Epithelial cell of prostate (primary cell): ENCODE results near the gene SERPINI1.
"Not testable (repeated sequence)": the region's sequence is repeated elsewhere in the genome, so short reads cannot be mapped to it uniquely, and the experiment has no call there.

Experiments
- DNase-seq: peaks from one replicate; pipeline ENCODE4 v3.0.0-alpha.2; 2011; ENCODE audit warnings: low read depth, low spot score
- H3K27ac ChIP-seq: fragments of 450-650 bp; 2 replicates; pipeline ENCODE4 v1.5.1; 2017; ENCODE audit warnings: mild to moderate bottlenecking

SERPINI1 gene

DNA sequence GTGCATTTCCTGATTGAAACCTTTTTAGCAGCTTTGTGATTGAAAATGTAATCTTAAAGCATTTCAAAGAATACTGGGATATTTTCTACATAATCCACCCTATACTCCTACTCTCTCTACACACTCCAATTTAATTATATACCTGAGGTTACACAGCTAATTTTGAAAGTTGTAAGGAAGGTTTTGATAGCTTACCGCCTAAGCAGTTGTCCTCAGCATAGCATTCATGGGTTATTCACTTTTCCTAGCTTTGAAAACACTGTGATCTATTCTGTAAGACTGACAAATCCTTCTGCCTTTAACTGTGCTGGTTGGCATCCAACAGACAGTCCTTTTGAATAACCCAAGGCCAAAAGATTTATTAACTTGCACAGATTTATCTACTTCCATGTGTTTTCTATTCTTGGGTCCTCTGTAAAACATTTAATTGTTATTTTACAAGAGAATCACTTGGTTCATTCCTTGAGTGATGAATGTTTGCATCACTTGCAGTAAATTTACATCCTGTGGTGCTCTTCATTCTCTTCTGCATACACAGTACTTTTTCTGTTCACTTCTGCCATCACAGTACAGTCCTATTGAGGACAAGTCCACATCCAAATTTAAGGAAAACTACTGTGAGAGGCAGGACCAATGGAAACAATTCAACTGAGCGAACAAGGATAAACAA, 44.8 kb downstream of the SERPINI1 start:
- no peak overlapping the region for H3K27ac ChIP-seq
- no peak for DNase-seq

DNA sequence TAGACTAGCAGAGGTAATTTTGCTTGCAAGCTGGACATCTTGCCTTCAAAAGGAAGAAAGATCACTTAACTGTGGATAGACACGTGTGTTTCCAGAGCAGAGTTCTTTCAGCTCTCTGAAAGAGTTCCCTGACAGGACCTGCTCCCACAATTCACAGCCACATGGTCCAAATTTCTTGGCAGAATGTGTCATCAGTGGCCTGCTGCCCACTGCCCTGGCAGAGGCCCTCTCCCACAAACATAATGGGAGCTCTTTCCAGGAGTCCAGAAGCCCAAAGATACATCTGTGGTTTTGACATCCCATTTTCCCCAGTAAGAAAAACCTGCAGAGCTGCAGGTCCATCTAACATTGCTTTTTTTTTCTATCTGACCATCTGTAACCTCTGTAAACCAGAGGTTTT, 48.3 kb downstream of the SERPINI1 start:
- H3K27ac ChIP-seq, result no peak overlapping the region
- no peak for DNase-seq

DNA sequence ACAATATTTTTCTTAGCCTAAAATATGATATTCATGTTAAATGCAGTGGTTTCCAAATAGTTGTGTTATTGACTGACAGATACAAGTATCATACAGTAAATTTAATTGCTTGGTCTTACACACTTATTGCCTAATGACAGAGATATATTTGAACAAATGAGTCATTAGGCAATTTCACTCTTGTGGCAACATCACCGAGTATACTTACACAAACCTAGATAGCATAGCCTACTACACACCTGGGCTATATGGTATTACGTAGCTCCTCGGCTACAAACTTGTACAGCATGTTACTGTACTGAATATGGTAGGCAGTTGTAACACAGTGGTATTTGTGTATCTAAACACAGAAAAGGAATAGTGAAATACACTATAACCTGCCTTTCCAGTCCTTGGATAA, 50.3 kb downstream of the SERPINI1 start:
- H3K27ac ChIP-seq, result no peak overlapping the region
- DNase-seq, result no peak

DNA sequence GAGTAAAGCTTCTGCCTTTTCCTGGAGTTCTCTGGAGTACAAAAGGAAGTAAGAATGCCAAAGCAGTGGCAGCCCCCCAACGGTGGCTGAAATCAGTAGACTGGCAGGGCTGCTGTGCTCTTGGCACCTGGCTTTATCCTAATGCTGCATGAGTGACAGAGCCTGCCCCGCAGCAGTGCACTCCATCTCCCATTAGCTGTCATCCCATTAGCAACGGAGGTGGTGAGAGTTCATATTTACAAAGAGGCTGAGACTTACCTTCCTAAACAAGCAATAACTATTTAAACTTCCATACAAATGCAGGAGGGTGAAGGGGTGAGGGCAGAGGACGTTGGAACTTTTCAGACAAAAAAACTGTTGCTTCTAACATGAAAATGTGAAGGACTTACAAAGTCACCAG, 51.9 kb downstream of the SERPINI1 start:
- H3K27ac ChIP-seq, result no peak overlapping the region
- no peak for DNase-seq

DNA sequence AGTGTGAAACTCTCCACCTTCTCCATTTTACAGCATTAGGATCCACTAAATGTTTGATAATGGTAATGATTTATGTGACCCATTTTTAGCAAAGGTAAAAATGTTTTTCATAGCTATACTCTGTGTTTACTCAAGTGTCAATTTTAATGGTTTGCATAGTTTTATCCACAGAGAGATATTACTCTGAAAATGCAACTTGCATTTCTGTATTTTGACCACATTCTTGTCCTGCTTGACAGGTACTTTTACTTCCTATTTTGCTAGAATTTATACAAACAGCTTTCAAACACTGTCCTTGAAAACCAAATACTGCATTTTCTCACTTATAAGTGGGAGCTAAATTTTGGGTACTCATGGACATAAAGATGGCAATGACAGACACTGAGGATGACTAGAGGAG, 62.9 kb downstream of the SERPINI1 start:
- H3K27ac ChIP-seq, result no peak overlapping the region
- DNase-seq, result no peak

DNA sequence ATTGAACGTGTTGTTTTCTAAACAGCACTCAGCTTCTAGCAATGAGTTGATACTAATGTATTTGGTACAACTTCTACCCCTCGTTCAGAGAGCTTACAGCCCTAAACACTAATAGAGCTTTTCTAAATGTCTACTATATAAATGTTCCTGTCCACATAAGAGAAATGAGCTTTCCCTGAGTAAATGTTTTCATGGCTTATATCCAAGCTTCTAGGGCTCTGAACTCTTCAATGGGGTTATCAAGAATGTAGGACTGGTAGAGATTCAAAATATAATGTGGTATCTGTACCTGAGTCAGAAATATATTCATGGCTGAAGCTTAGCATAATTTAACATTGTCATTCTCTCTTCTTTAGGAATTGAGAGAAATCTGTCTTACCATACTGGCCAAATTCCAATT, 73.4 kb downstream of the SERPINI1 start:
- DNase-seq, result no peak
- no peak overlapping the region for H3K27ac ChIP-seq

DNA sequence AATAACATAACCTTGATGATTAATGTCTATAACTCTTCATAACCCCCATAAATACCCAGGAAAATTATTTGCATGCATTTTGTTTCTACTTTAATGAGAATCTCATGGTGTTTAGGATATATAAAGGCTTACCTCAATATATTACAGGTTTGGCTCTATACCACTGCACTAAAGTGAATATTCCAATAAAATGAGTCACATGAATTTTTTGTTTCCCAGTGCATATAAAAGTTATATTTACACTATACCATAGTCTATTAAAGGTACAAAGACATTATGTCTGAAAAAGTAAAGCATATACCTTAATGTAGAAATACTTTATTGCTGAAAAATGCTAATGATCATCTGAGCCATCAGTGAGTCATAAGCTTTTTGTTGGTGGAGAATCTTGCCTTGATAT, 74.7 kb downstream of the SERPINI1 start:
- DNase-seq, result no peak
- H3K27ac ChIP-seq, result no peak overlapping the region

DNA sequence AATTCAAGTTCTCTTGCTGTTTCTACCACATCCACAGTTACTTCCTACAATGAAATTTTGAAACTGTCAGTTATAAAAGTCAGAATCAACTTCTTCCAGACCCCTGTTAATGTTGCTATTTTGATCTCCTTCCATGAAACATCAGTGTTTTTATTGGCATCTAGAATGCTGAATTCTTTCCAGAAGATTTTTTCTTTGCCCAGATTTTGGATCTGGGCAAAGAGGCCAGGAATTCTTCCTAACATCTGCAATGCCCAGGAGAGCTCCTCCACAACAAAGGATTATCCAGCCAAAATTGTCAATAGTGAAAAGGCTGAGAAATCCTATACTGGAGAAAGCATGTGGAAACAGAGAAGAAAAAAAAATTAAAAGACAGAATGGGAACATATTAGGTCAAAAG, 75.5 kb downstream of the SERPINI1 start:
- no peak for DNase-seq
- H3K27ac ChIP-seq, result no peak overlapping the region

DNA sequence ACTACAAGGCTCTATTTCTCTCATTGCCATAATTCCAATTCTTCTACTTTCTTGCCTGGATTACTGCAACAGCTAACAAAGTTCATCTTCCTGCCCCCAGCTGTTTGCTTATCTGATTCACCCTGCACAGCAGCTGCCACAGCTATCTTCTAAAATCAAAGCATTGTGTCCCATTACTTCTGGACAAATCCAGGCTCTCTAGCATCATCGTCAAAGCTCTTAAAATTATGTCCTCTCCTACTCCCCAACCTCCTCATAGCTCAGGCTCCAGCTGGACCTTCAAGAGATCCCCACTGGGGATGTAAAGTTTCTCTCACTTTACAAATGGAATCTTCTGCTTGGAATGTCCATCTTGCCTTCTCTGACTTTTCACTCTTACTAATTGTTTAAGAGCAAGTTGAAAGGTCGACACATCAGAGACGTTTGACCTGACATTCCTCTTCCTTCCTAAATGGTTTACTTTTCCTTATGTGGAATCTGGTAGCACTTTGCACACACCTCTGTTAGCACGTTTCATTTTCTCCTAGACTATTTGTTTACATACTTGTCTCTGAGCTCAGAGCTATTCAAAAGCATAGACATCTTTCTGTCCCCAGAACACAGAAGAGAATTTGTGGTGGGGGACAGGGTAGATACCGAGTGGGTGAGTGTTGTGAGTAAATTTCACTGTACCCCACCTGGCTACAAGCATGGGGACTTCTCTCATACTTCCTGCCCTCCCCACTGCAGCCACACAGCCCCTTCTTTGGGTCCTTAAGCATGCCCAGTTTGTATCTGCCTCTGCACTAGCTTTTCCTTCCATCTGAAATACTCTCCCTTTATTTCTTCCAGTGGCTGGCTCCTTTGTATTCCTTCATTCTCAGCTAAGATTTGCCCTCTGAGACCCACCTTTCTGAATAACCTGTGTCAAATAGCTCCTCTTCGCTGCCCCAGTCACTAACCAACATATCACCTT, 77.9 kb downstream of the SERPINI1 start:
- no peak overlapping the region for H3K27ac ChIP-seq
- DNase-seq, result no peak

DNA sequence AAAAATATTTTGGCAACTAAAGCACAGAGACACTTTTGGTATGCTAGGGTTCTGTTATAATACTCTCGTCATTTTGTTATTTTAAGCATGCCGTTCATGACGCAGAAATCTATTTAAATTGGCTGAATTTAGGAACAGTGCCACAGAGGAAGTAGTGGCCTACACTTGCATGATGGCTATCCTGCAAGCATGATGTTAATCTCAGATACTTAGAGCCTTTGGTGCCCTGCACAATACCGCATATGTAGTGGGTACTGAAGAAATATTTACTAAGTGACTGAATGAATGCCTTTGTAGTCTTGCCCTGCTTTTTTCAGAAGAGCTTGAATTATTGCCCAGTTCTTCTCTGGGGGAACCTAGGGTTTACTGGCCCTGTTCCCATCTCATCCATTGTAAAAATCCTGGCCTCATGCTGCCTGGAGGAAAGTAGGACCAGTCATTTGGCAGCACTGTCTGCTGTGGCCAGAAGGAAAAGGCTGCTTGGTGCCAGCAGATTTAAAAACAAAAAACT, 79.0 kb downstream of the SERPINI1 start:
- no peak for DNase-seq

DNA sequence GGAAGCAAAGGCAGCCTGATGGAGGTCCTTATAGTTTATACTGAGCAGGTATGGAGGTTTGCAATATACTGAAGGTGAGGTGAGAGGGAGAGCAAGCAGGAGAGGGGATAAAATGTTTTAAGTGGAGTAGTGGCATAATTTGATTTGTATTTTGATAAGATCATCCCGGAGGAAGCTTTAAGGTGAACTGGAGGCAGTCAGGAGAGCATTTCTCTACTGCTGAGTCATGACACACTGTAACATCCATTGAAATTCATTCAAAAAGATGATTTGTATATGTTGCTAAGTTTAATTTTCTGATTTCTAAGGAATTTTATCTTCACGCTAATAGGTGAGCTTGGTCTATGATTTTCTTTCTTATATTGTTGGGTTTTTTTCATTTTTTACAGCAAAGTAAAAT, 81.4 kb downstream of the SERPINI1 start:
- DNase-seq, result no peak
- no peak overlapping the region for H3K27ac ChIP-seq

More for the DNA sequence above, 79.0 kb downstream of the SERPINI1 start:
- no peak overlapping the region for H3K27ac ChIP-seq

DNA sequence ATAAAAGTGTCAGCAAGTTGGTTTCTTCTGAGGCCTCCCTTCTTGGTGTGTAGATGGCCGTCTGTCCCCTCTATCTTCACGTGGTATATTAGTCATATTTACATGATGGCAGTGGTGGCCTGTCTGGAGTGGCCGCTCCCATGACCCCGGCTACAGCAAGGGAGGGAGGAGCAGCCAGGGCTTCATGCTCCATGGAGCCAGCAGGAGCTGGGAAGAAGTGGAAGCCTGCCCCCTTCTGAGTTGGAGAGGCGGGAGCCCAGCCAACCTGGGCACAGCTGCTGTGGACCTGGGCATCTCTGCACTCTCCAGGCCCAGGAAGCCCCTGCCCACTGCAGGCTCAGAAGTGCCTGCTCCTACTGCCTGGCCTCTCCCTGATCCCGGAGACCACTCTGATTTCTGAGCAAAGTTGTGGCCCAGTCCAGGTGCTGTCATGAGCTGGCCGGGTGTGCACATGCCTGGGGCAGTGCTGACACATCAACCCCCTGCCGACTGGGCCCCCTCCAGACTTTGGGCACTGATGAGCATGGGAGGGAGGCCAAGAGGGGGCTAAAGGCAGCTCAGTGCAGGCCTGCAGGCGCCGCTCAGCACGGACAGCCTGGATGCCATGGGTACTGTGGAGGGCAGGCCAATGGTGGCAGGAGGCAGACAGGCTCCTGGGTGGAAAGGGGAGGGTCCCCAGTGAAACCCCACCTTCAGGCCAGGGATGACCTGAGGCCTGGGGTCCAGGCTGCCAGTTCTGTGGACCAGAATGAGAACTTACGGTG, 84.8 kb downstream of the SERPINI1 start:
- no peak overlapping the region for H3K27ac ChIP-seq
- DNase-seq, result no peak

DNA sequence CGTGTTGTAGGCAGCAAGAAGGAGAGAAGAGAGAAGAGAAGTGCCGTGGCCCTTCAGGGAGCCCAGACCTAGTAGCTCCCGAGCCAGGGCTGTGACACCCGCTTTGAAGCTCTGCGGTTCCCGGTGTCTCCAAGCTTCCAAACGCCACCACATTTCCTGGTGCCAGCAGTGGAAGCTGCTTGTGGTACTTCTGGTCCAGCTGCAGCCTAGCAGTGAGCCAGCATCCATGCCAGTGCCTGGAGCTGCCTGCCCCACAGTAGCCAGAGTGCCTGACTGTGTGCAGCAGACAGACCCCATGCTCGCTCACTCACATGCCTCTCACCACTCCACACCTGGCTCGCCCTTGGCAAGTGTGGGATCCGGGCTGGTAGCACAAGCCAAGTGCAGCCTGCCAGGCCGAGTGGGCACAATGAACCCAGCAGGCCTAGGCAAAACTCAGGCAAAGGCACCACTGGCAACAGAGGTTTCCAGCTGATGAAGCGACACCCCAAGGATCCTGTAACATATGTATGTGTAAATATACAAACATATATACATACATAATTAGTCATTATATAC, 85.8 kb downstream of the SERPINI1 start:
- no peak for DNase-seq
- no peak overlapping the region for H3K27ac ChIP-seq

DNA sequence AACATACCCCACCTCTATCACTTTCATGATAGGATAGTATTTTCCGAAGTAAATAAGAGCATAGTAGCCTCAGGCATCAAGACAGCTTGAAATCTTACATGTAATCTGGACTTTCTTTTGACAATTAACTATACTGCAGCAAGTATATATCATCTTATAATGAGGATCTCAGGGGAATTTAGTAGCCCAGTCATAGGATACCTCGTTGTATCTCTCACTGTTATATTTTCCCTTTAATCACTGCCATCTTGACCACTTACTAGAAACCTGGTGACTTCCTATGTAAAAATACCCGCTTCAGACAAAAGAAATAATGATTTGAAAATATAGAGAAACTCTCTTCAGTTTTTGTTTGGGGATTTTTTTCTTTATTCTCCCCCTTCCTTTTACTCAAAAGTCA, 88.2 kb downstream of the SERPINI1 start:
- DNase-seq, result no peak

DNA sequence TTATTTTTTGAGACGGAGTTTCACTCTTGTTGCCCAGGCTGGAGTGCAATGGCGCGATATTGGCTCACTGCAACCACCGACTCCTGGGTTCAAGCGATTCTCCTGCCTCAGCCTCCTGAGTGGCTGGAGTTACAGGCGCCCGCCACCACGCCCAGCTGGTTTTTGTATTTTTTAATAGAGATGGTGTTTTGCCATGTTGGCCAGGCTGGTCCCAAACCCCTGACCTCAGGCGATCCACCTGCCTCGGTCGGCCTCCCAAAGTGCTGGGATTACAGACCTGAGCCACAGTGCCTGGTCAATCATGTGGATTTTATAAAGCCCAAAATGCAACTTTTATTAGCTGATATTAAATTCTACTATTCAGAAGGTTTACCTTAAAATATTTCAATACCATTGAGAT, 92.1 kb downstream of the SERPINI1 start:
- DNase-seq, result not testable (repeated sequence)

More for the DNA sequence above, 88.2 kb downstream of the SERPINI1 start:
- no peak overlapping the region for H3K27ac ChIP-seq

DNA sequence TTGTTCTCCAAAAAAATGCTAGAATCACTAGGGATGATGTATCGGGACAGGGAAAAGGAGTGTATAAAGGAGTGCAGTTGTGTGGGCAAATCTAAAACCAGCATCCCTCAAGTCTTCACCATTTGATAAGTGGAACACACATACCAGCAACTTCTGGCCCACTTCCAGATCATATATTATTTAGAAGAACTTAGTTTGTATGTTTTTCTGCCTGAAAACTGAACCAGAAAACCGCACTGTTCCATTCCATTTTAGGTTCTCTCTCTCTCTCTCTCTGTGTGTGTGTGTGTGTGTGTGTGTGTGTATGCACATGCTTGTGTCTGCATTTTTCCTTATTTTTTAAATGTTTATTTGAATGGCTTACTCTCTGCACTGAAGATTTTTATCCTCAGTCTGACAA, 93.5 kb downstream of the SERPINI1 start:
- DNase-seq, result no peak
- H3K27ac ChIP-seq, result no peak overlapping the region

More for the DNA sequence above, 92.1 kb downstream of the SERPINI1 start:
- not testable (repeated sequence) for H3K27ac ChIP-seq

DNA sequence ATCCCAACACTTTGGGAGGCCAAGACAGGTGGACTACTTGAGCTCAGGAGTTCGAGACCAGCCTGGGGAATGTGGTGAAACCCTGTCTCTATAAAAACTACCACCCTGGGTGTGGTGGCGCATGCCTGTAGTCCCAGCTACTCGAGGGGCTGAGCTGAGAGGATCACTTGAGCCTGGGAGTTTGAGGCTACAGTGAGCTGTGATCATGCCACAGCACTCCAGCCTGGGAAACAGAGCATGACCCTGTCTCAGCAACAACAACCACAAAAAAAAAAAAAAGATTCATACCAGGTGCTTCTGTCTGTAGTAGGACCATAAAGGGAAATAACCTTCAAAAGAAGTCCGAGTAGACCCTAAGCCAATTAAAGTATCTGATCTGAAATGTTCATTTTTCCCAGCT, 94.5 kb downstream of the SERPINI1 start:
- no peak for DNase-seq
- no peak overlapping the region for H3K27ac ChIP-seq

DNA sequence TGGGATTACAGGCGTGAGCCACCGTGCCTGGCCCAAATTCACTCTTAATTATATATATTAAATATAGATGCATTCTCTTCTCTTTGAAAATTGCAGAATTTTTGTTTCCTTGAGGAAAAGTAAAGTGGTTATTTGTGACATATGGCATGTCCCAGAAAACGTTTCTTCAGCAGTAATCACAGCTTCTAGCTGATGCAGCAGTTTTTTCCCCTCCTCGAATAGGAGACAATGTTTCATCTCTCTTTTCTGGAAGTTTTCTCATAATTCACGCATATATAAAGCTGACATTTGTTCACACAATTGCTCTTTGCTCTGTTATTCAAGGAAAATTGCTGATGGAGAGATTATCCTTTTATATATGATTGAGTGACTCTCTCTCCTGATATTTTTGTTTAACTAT, 99.8 kb downstream of the SERPINI1 start:
- H3K27ac ChIP-seq, result no peak overlapping the region
- DNase-seq, result no peak

DNA sequence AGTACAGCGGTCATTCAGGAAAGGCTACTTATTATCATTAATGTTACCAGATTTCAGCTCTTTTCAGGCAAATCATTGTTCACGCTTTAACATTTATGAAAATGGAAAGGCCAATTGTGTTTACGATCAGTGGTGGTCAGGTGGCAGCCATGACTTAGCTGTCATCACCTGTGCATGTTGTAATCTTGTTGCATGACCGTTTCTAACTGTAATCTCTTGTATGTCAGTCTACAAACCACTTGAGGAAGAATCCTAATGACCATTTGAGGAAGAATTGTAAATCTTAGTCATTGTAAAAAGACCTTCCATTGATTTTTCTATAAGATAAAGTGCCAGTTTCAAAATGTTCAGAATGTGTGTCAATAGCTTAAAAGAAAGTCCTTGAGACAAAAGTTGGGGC, 100.4 kb downstream of the SERPINI1 start:
- no peak overlapping the region for H3K27ac ChIP-seq
- no peak for DNase-seq

DNA sequence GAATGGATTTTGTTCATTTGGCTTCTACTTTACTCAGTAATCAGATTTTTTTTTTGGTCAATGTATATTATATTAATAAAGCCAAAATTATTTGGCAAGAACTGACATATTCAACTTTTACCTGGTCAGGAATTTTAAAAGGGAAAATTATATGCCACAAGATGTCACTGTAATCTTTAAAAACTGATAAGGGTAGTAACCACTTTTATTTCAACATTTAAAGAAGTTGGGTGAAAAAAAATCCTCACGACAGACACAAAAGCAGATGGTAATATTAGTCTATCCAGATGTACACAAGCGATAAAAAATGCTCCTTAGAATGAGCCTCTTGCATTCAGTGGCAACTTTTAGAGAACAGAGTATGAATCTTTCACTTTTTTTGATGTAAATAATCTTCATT, 101.9 kb downstream of the SERPINI1 start:
- no peak for DNase-seq
- no peak overlapping the region for H3K27ac ChIP-seq
